Right atrium auricular region (tissue), 2 donors: ENCODE data around the gene SPINK2. TPM values are rescaled to one million over a fixed set of nuclear protein-coding genes. Genes with fewer than 3 reads are reported as not detected.

ENCODE experiments used
- DNase-seq: peaks from one replicate; pipeline ENCODE4 v3.0.0-alpha.2; 2019; ENCODE audit warnings: low spot score
- H3K27ac ChIP-seq, 2 donors: fragments of 200-600 bp; sonication (generic); 1 replicate in 1 of 2; 2 replicates in 1 of 2; pipeline ENCODE4 v1.5.1; 2016 to 2019
- H3K27me3 ChIP-seq, 2 donors: fragments of 200-600 bp; sonication (generic); one replicate each; pipeline versions ENCODE4 v1.5.1 to v1.6.0; 2017 to 2019
- H3K36me3 ChIP-seq: fragments of 200-600 bp; sonication (generic); one replicate; pipeline ENCODE4 v1.5.1; 2016
- H3K4me1 ChIP-seq, 2 donors: fragments of 200-600 bp; sonication (generic); one replicate each; pipeline versions ENCODE4 v1.5.1 to v1.6.0; 2017 to 2019
- H3K4me3 ChIP-seq, 2 donors: fragments of 200-600 bp; sonication (generic); 1 replicate in 1 of 2; 2 replicates in 1 of 2; pipeline ENCODE4 v1.5.1; 2017 to 2019; ENCODE audit warnings: mild to moderate bottlenecking in 1 of 2, moderate library complexity in 1 of 2
- H3K9me3 ChIP-seq, 2 donors: fragments of 200-600 bp; sonication (generic); one replicate each; pipeline ENCODE4 v1.5.1; 2019
- CTCF ChIP-seq, 2 donors: fragments of 200-600 bp; sonication (generic); IDR thresholded peaks; one replicate each; pipeline ENCODE4 v1.5.1; 2019; ENCODE audit warnings: antibody characterized with exemption in 2 of 2
- total RNA-seq, 2 donors: library from RNA; depleted of rRNA; stranded (reverse); fragments of >200 nt; gene quantifications; one replicate each; pipeline ENCODE4 v1.1.0, GENCODE V29; 2016

SPINK2 gene
- total RNA-seq, 2 donors from 2014 or later, result 0.93 to 14.7 TPM

GRCh38 chr4:56799161-56799759, 22.2 kb downstream of the SPINK2 start:
- Histone ChIP-seq H3K4me1 (peaks cover 0 to 5% of the 10 kb centered on the region in 2 donors), H3K4me3 (peak overlapping the region; percentile 57 to 63), H3K36me3 (no peaks in the 10 kb centered on the region), H3K27me3 (no peaks in the 10 kb centered on the region), H3K9me3 (no peaks in the 10 kb centered on the region), H3K27ac (peak overlapping the region; percentile 63 to 73)
- no peak for DNase-seq
- no peak for TF ChIP-seq CTCF (IDR thresholded peaks at IDR 0.05)

- H3K4me1 ChIP-seq, result peaks cover 0 to 5% of the 10 kb centered on the region in 2 donors
- no peak overlapping the region for H3K4me3 ChIP-seq
- no peaks in the 10 kb centered on the region for H3K36me3 ChIP-seq
- no peaks in the 10 kb centered on the region for H3K27me3 ChIP-seq
- H3K9me3 ChIP-seq, result no peaks in the 10 kb centered on the region
- no peak for TF ChIP-seq CTCF (IDR thresholded peaks at IDR 0.05)
- H3K27ac ChIP-seq, result no peak overlapping the region
- DNase-seq, result no peak
Measured at GRCh38 chr4:56796211-56796610, 25.3 kb downstream of the SPINK2 start.

GRCh38 chr4:56791316-56791715, 30.2 kb downstream of the SPINK2 start:
- Histone ChIP-seq H3K4me1 (peaks cover 0 to 14% of the 10 kb centered on the region in 2 donors), H3K27ac (no peak overlapping the region), H3K4me3 (no peak overlapping the region), H3K9me3 (no peaks in the 10 kb centered on the region), H3K36me3 (no peaks in the 10 kb centered on the region), H3K27me3 (no peaks in the 10 kb centered on the region)
- no peak for DNase-seq
- no peak for TF ChIP-seq CTCF (IDR thresholded peaks at IDR 0.05)

GRCh38 chr4:56790691-56791091, 30.8 kb downstream of the SPINK2 start:
- Histone ChIP-seq H3K4me3 (no peak overlapping the region), H3K36me3 (no peaks in the 10 kb centered on the region), H3K4me1 (peaks cover 0 to 14% of the 10 kb centered on the region in 2 donors), H3K27me3 (no peaks in the 10 kb centered on the region), H3K27ac (no peak overlapping the region), H3K9me3 (no peaks in the 10 kb centered on the region)
- no peak for DNase-seq
- no peak for TF ChIP-seq CTCF (IDR thresholded peaks at IDR 0.05)

- H3K27me3 ChIP-seq, result no peaks in the 10 kb centered on the region
- DNase-seq, result no peak
- no peak overlapping the region for H3K4me3 ChIP-seq
- no peak overlapping the region for H3K27ac ChIP-seq
- no peaks in the 10 kb centered on the region for H3K9me3 ChIP-seq
- H3K36me3 ChIP-seq, result no peaks in the 10 kb centered on the region
- no peak for TF ChIP-seq CTCF (IDR thresholded peaks at IDR 0.05)
- peaks cover 0 to 14% of the 10 kb centered on the region in 2 donors for H3K4me1 ChIP-seq
Measured at GRCh38 chr4:56788081-56788480, 33.4 kb downstream of the SPINK2 start.

GRCh38 chr4:56787380-56787779, 34.1 kb downstream of the SPINK2 start:
- Histone ChIP-seq H3K9me3 (no peaks in the 10 kb centered on the region), H3K27me3 (no peaks in the 10 kb centered on the region), H3K27ac (no peak overlapping the region), H3K4me1 (peaks cover 0 to 14% of the 10 kb centered on the region in 2 donors), H3K4me3 (no peak overlapping the region), H3K36me3 (no peaks in the 10 kb centered on the region)
- no peak for DNase-seq
- no peak for TF ChIP-seq CTCF (IDR thresholded peaks at IDR 0.05)
